Thoracic aorta (tissue), 2 donors: Measurements from ENCODE around the gene MUC20. TPM values are rescaled to one million over a fixed set of nuclear protein-coding genes. Genes with fewer than 3 reads are reported as not detected.

Experiments used
- ATAC-seq: fragments of 150-250 bp; one replicate; pipeline ENCODE4 v1.8.0; 2017; ENCODE audit warnings: low read depth; ENCODE audit not compliant: insufficient number of reproducible peaks, low FRiP score
- DNase-seq: peaks from one replicate; pipeline ENCODE4 v3.0.0-alpha.2; 2020; ENCODE audit warnings: low spot score
- H3K27ac ChIP-seq, 2 donors: fragments of 200-600 bp; sonication (generic); 1 replicate in 1 of 2; 2 replicates in 1 of 2; pipeline ENCODE4 v1.5.1; 2016; ENCODE audit warnings: mild to moderate bottlenecking in 2 of 2, moderate library complexity in 2 of 2
- H3K27me3 ChIP-seq: fragments of 200-600 bp; sonication (generic); replicated peaks from 2 replicates; pipeline ENCODE4 v1.6.0; 2016; ENCODE audit warnings: mild to moderate bottlenecking; ENCODE audit not compliant: insufficient read depth
- H3K36me3 ChIP-seq: fragments of 200-600 bp; sonication (generic); one replicate; pipeline ENCODE4 v1.5.1; 2016
- H3K4me1 ChIP-seq, 2 donors: fragments of 200-600 bp; sonication (generic); 1 replicate in 1 of 2; 2 replicates in 1 of 2; pipeline versions ENCODE4 v1.5.1 to v1.6.0; 2016; ENCODE audit warnings: low read depth in 2 of 2, mild to moderate bottlenecking in 1 of 2; ENCODE audit not compliant: control insufficient read depth in 1 of 2
- H3K4me3 ChIP-seq: fragments of 200-600 bp; sonication (generic); 2 replicates; pipeline ENCODE4 v1.5.1; 2016; ENCODE audit warnings: mild to moderate bottlenecking
- H3K9me3 ChIP-seq: fragments of 200-600 bp; sonication (generic); 2 replicates; pipeline ENCODE4 v1.5.1; 2016
- total RNA-seq, 2 donors: library from RNA; depleted of rRNA; stranded (reverse); fragments of >200 nt; gene quantifications; one replicate each; pipeline versions ENCODE4 v1.1.0 to v1.2.3, GENCODE V29; 2016
- TF ChIP-seq, protein P1 (sequence below): fragments of 200-600 bp; sonication (generic); IDR thresholded peaks from one replicate; pipeline ENCODE4 v1.5.1; 2019; ENCODE audit warnings: antibody characterized with exemption

The MUC20 gene
- total RNA-seq, 2 donors from 2014 or later: 3.4 to 6.8 TPM

DNA sequence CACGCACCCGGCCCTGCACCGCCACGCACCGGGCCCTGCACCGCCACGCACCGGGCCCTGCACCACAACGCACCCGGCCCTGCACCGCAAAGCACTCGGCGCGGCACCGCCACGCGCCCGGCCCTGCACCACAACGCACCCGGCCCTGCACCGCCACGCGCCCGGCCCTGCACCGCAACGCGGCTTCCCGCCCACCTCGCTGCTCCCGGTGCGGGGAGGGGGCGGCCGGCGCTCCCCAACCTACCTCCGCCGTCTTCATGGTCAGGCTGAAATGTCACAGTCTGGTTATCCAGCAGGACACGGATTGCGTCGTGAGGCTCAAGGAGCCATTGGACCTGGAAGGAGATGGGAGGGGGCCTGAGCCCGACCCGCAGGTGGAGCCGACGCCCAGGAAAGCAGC, 41.8 kb downstream of the MUC20 start:
- Histone ChIP-seq H3K27me3 (no peaks in the 10 kb centered on the region), H3K27ac (no peak overlapping the region), H3K36me3 (no peaks in the 10 kb centered on the region), H3K4me1 (no peaks in the 10 kb centered on the region), H3K9me3 (no peaks in the 10 kb centered on the region), H3K4me3 (no peak overlapping the region)
- TF ChIP-seq, protein P1, sequence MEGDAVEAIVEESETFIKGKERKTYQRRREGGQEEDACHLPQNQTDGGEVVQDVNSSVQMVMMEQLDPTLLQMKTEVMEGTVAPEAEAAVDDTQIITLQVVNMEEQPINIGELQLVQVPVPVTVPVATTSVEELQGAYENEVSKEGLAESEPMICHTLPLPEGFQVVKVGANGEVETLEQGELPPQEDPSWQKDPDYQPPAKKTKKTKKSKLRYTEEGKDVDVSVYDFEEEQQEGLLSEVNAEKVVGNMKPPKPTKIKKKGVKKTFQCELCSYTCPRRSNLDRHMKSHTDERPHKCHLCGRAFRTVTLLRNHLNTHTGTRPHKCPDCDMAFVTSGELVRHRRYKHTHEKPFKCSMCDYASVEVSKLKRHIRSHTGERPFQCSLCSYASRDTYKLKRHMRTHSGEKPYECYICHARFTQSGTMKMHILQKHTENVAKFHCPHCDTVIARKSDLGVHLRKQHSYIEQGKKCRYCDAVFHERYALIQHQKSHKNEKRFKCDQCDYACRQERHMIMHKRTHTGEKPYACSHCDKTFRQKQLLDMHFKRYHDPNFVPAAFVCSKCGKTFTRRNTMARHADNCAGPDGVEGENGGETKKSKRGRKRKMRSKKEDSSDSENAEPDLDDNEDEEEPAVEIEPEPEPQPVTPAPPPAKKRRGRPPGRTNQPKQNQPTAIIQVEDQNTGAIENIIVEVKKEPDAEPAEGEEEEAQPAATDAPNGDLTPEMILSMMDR: no peak
- ATAC-seq (no peak), DNase-seq (no peak)

DNA sequence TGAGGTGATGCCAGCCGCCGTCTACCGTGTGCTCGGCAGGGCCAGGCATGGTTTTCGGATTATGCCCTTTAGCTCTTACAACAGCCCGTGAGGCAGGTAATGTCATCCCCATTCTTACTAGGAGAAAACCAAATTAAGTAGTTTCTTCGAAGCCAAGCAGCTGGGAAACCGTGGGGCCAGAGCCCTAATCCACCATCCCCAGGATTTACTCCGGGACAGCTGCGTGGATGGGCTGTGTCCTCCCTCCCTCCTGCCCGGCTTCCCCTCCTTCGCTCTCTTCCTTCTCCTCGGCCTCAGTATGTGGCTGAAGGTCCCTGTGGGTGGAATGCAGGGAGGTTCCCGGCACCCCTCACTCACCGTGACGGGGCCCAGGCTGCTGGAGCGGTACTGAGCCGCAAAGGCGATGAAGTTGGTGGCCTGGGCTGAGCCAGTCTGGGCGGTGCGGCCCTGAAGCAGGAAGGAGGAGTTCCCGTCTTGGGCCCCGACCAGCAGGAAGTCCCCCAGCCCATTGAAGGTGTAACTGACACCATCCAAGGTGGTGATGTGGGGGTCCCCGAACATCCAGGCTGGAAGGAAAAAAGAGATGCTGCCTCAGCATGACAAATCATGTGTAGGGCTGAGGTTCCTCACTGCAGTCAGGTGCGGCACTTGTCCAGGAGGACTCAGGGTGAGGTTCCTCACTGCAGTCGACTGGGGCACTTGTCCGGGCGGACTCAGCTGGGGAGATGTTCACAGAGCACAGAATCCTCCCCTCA, 42.5 kb downstream of the MUC20 start:
- Histone ChIP-seq H3K4me1 (no peaks in the 10 kb centered on the region), H3K9me3 (no peaks in the 10 kb centered on the region), H3K36me3 (no peaks in the 10 kb centered on the region), H3K4me3 (no peak overlapping the region), H3K27ac (no peak overlapping the region), H3K27me3 (no peaks in the 10 kb centered on the region)
- ATAC-seq (no peak), DNase-seq (no peak)
- TF ChIP-seq, protein P1: no peak

DNA sequence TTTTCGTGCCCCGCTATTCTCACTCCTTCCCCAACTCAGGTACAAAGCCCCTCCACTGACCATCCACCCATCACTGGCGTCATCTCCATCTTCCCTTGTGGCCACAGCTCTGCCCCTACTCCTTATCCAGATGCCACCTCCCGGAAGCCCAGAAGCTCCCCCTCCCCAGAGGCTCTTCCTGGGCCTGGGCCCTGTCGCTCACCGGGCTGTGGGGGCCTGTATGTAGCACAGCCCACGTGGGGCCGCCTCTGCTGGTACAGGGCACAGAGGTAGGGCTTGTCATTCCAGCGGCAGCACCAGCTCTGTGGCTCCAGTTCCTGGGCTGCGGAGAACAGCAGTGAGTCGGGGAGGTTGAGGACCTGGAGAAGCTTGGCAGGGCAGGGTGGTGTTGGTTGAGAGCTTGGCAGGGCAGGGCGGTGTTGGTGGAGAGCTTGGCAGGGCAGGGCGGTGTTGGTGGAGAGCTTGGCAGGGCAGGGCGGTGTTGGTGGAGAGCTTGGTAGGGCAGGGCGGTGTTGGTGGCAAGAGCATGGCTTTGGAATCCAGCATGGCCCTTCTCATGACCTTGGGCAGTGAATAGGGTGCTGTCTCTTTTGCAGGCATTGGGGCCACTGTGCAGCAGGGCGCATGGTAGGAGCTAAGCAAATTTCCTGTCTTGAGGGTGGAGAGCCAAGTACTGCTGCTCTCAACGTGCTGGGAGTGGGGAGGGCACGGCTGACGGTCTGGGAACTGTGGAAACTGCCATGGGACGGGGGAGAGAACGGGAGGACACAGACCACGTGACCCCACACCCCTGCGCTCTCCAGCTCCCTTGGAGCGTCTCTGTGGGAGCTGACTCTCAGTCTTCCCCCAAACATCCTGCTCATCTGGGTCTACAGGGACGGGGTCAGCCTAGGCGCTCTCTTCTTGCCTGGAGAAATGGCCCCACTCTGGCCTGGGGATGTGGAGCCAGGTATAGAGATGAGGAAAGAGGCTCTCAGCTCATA, 43.4 kb downstream of the MUC20 start:
- TF ChIP-seq, protein P1: no peak
- no peak for DNase-seq
- Histone ChIP-seq H3K4me1 (no peaks in the 10 kb centered on the region), H3K27ac (no peak overlapping the region), H3K9me3 (no peaks in the 10 kb centered on the region), H3K4me3 (no peak overlapping the region), H3K36me3 (no peaks in the 10 kb centered on the region), H3K27me3 (no peaks in the 10 kb centered on the region)
- ATAC-seq: no peak

DNA sequence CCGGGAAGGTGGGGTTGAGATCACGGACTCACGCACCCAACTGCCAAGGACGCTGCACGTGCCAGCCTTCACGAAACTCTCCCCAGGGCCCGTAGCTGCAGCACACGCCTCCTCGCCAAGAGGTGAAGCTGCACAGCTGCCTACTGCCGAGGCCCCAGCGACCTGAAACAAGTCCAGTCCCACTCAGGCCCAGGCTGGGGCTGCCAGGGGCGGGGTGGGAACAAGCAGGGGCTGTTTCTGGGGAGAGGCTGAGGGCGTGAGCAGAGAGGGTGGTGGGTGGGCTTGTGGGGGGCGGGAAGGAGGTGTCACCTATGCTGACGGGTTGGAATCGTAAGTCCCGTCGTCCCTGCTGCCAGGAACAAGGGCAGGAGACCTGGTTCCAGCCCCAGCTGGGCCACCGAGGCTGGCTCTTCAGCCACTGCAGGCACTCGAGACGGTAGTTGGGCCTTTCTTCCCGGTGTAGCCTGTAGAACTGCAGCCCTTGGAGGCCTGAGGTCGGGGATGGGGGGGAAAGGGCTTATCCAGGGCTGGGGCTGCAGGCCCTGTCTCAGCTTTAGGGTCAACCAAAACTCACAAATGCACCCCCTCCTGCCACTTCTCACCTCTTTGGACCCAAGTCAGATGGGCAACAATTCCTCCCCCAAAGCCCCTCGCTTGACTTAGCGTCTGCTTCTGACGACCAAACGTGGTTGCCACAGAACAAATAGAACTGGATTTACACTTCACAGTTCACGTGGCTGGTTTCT, 44.4 kb downstream of the MUC20 start:
- Histone ChIP-seq H3K27me3 (no peaks in the 10 kb centered on the region), H3K9me3 (no peaks in the 10 kb centered on the region), H3K36me3 (no peaks in the 10 kb centered on the region), H3K4me1 (no peaks in the 10 kb centered on the region), H3K27ac (no peak overlapping the region), H3K4me3 (no peak overlapping the region)
- ATAC-seq: no peak
- TF ChIP-seq, protein P1: no peak
- DNase-seq: no peak
